ENCODE results near the gene SOX10.

DNA sequence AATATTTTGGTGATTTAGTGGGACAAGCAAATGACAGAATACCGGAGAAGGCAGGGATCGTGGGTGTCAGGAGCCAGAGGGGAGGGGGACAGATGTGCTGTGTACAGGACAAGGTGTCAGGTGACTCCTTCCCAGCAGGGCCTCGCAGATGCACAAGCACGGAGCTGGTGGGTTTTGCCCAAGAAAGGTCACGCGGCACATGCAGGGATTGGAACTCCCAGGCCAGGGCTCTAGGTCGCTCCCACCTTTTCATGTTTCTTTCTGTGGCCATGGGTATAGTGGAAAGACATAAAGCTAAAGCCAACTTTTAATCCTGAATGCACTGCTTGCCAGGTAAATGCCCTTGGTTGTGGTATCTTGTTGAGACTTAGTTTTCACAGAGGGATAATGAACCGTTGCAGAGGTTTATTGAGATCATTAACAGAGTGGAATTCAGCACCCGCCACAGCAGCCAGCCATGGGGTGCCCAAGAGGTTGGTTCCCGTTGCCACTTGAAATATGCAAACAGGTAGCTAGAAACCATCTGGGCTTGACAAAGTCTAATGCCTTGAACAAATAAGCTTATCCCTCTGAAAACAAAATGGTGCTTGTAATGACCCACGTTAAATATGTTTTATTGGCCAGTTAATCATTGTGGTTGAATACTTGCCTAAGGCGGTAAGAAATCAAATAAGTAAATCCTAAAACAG, 41.1 kb downstream of the SOX10 start:
- TF ChIP-seq FOXM1 (IDR thresholded peaks at IDR 0.05; ENCODE audit: borderline replicate concordance): no peak
- no peak for TF ChIP-seq ZNF384 (IDR thresholded peaks at IDR 0.05)
- TF ChIP-seq SP1 (IDR thresholded peaks at IDR 0.05): no peak
- TF ChIP-seq FOXA1 (IDR thresholded peaks at IDR 0.05): no peak
- no peak for TF ChIP-seq NFRKB (IDR thresholded peaks at IDR 0.05)
- no peak for TF ChIP-seq ELF4 (IDR thresholded peaks at IDR 0.05)
- TF ChIP-seq TARDBP (IDR thresholded peaks at IDR 0.05): no peak

All from HEK293T (cell line).